T-helper 9 cell (primary cell): ENCODE measurements around the gene WNT7B.

Experiments used
- DNase-seq: peaks from one replicate; pipeline ENCODE4 v3.0.0-alpha.2; 2020

The WNT7B gene

GRCh38 chr22:45885171-45885840 lies 91.7 kb downstream of the WNT7B start:
- DNase-seq = no peak

- no peak for DNase-seq
These were observed 92.5 kb downstream of the WNT7B start for GRCh38 chr22:45884201-45885062.

GRCh38 chr22:45883811-45884170 lies 93.2 kb downstream of the WNT7B start:
- no peak for DNase-seq

GRCh38 chr22:45882881-45883810 lies 93.8 kb downstream of the WNT7B start:
- DNase-seq = no peak

- DNase-seq = no peak
These were observed 95.5 kb downstream of the WNT7B start for GRCh38 chr22:45881524-45881875.

GRCh38 chr22:45880716-45881523 lies 96.0 kb downstream of the WNT7B start:
- DNase-seq = no peak

GRCh38 chr22:45880091-45880715 lies 96.8 kb downstream of the WNT7B start:
- DNase-seq = no peak

- no peak for DNase-seq
These were observed 97.4 kb downstream of the WNT7B start for GRCh38 chr22:45879552-45879949.

- DNase-seq = no peak
These were observed 97.9 kb downstream of the WNT7B start for GRCh38 chr22:45878901-45879551.

GRCh38 chr22:45878051-45878781 lies 98.7 kb downstream of the WNT7B start:
- no peak for DNase-seq

- DNase-seq = no peak
These were observed 99.3 kb downstream of the WNT7B start for GRCh38 chr22:45877651-45878050.

GRCh38 chr22:45877036-45877380 lies 100.0 kb downstream of the WNT7B start:
- DNase-seq = no peak

GRCh38 chr22:45876136-45877035 lies 100.6 kb downstream of the WNT7B start:
- DNase-seq = no peak

- no peak for DNase-seq
These were observed 104.2 kb downstream of the WNT7B start for GRCh38 chr22:45872659-45873263.

GRCh38 chr22:45871721-45872120 lies 105.2 kb downstream of the WNT7B start:
- no peak for DNase-seq
